HepG2 (cell line): Measurements from ENCODE around the gene RAB6B.

ENCODE experiments used
- POLR2A ChIP-seq, 2 experiments: IDR thresholded peaks; 2 replicates each; pipeline ENCODE4 v1.6.1; 2011; ENCODE audit warnings: low read depth in 2 of 2, low read length in 2 of 2, mild to moderate bottlenecking in 1 of 2, moderate library complexity in 1 of 2; ENCODE audit not compliant: insufficient read depth in 1 of 2
- RFX3 ChIP-seq: IDR thresholded peaks from 2 replicates; pipeline ENCODE4 v1.6.1; 2016; ENCODE audit warnings: missing biosample characterization, missing genetic modification reagents
- ZBTB21 ChIP-seq: sonication (generic); formaldehyde crosslinking; IDR thresholded peaks from 2 replicates; pipeline ENCODE4 v1.4.0; 2020; ENCODE audit warnings: missing genetic modification reagents
- TF ChIP-seq, protein P1 (sequence below): fragments of 450-650 bp; IDR thresholded peaks from 2 replicates; pipeline ENCODE4 v1.6.1; 2017; ENCODE audit warnings: mild to moderate bottlenecking
- TF ChIP-seq, protein P2 (sequence below): sonication (generic); formaldehyde crosslinking; IDR thresholded peaks from 2 replicates; pipeline ENCODE4 v1.5.0; 2020; ENCODE audit warnings: mild to moderate bottlenecking, missing genetic modification reagents, moderate library complexity

DNA sequence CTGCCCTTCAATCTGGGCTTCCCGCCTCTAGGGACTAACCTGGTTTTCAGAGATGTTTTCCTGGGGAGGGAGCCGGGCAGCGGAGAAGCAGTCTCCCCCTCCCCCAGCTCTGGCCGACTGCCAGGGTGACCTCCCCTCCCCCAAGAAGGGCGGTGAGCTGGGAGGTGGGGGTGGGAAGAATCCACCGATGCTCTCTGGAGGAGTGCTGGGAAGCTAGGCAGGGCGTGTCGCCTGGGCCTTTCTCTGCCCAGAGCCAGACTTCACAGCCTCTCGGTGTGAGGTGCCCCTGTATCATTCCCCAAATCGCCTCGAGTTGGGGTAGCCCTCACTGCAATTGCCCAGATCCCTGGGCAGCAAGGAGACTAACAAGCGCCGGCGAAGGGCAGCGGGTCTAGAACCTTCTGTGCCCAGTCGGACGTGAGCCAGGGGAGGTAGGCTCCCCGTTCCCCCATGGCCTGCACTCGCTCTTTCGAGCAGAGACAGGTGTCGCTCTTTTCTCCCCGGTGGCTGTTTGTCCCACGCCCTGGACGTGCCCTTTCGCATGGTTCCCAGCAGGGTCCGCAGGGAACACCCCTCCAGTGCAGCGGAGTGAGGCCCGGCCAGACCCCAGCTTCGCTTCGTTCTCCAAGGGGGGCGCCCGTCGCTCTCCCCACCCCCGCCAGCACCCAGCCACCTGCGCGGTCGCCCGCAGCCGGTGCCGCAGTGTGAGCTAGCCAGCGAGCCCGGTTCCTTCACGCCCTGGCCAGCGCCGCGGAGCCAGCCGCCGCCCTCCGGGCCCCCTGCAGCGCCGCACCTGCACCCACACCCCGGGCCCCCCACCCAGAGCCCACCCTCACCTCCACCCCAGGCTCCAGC lies 1.1 kb downstream of the RAB6B start:
- TF ChIP-seq, protein P1, sequence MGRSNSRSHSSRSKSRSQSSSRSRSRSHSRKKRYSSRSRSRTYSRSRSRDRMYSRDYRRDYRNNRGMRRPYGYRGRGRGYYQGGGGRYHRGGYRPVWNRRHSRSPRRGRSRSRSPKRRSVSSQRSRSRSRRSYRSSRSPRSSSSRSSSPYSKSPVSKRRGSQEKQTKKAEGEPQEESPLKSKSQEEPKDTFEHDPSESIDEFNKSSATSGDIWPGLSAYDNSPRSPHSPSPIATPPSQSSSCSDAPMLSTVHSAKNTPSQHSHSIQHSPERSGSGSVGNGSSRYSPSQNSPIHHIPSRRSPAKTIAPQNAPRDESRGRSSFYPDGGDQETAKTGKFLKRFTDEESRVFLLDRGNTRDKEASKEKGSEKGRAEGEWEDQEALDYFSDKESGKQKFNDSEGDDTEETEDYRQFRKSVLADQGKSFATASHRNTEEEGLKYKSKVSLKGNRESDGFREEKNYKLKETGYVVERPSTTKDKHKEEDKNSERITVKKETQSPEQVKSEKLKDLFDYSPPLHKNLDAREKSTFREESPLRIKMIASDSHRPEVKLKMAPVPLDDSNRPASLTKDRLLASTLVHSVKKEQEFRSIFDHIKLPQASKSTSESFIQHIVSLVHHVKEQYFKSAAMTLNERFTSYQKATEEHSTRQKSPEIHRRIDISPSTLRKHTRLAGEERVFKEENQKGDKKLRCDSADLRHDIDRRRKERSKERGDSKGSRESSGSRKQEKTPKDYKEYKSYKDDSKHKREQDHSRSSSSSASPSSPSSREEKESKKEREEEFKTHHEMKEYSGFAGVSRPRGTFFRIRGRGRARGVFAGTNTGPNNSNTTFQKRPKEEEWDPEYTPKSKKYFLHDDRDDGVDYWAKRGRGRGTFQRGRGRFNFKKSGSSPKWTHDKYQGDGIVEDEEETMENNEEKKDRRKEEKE, result no peak
- TF ChIP-seq POLR2A (IDR thresholded peaks at IDR 0.05; ENCODE audit: insufficient read depth in 1 of 2, low read depth in 2 of 2, low read length in 2 of 2) (no peak), RFX3 (CRISPR knock-in tag) (no peak), ZBTB21 (CRISPR knock-in tag) (no peak)
- TF ChIP-seq, protein P2, sequence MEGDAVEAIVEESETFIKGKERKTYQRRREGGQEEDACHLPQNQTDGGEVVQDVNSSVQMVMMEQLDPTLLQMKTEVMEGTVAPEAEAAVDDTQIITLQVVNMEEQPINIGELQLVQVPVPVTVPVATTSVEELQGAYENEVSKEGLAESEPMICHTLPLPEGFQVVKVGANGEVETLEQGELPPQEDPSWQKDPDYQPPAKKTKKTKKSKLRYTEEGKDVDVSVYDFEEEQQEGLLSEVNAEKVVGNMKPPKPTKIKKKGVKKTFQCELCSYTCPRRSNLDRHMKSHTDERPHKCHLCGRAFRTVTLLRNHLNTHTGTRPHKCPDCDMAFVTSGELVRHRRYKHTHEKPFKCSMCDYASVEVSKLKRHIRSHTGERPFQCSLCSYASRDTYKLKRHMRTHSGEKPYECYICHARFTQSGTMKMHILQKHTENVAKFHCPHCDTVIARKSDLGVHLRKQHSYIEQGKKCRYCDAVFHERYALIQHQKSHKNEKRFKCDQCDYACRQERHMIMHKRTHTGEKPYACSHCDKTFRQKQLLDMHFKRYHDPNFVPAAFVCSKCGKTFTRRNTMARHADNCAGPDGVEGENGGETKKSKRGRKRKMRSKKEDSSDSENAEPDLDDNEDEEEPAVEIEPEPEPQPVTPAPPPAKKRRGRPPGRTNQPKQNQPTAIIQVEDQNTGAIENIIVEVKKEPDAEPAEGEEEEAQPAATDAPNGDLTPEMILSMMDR (CRISPR knock-in tag), result no peak
